Naive B cell (primary cell): ENCODE measurements around the gene CEACAM5. TPM values are rescaled to one million over a fixed set of nuclear protein-coding genes. Genes with fewer than 3 reads are reported as not detected.
A peak's percentile ranks its signal among the peaks of the same experiment; 100 is the strongest.
"Not testable (repeated sequence)": the region's sequence is repeated elsewhere in the genome, so short reads cannot be mapped to it uniquely, and the experiment has no call there.

ENCODE experiments used
- ATAC-seq, 2 donors: fragments of 150-1000 bp; cut with Tn5 transposase; 2 replicates each; pipeline ENCODE4 v1.10.0; 2021; ENCODE audit warnings: low read depth in 2 of 2, mild to moderate bottlenecking in 2 of 2, moderate library complexity in 2 of 2
- DNase-seq: peaks from one replicate; pipeline ENCODE4 v3.0.0; 2022
- H3K27ac Mint-ChIP-seq, 6 donors: one replicate each; pipeline ENCODE4 v1.8.0; 2020 to 2022; ENCODE audit warnings: mild to moderate bottlenecking in 6 of 6, mixed read lengths in 6 of 6, moderate library complexity in 5 of 6, inconsistent platforms in 2 of 6
- H3K27me3 Mint-ChIP-seq, 3 donors: one replicate each; pipeline ENCODE4 v1.8.0; 2021 to 2022; ENCODE audit warnings: mixed read lengths in 3 of 3, mild to moderate bottlenecking in 1 of 3
- H3K36me3 Mint-ChIP-seq, 2 donors: one replicate each; pipeline ENCODE4 v1.8.0; 2020 to 2022; ENCODE audit warnings: mixed read lengths in 2 of 2, inconsistent platforms in 1 of 2, mild to moderate bottlenecking in 1 of 2
- H3K4me1 Mint-ChIP-seq, 3 donors: one replicate each; pipeline ENCODE4 v1.8.0; 2020 to 2022; ENCODE audit warnings: mixed read lengths in 3 of 3, inconsistent platforms in 1 of 3, mild to moderate bottlenecking in 1 of 3, moderate library complexity in 1 of 3
- H3K4me3 Mint-ChIP-seq, 8 donors: one replicate each; pipeline ENCODE4 v1.8.0; 2020 to 2022; ENCODE audit warnings: mild to moderate bottlenecking in 8 of 8, mixed read lengths in 8 of 8, moderate library complexity in 8 of 8, inconsistent platforms in 2 of 8
- H3K9me3 Mint-ChIP-seq, 7 donors: one replicate each; pipeline ENCODE4 v1.8.0; 2020 to 2022; ENCODE audit warnings: mixed read lengths in 7 of 7, mild to moderate bottlenecking in 5 of 7, inconsistent platforms in 2 of 7, moderate library complexity in 1 of 7
- polyA plus RNA-seq, 6 donors: library from polyadenylated mRNA; unstranded; fragments of 300-500 nt; fragmentation: Illumina TruSeq; gene quantifications; one replicate each; pipeline ENCODE4 v1.2.3, GENCODE V29; 2021; ENCODE audit warnings: low read depth in 6 of 6

The CEACAM5 gene
- polyA plus RNA-seq, 6 donors from 2014 or later, result not detected

- H3K4me3 Mint-ChIP-seq, result peak overlapping the region in 1 of 8 donors; percentile 51
- ATAC-seq, result no peak
- H3K27me3 Mint-ChIP-seq, result peaks cover 38 to 76% (median 73%) of the 10 kb centered on the region in 3 donors
- no peak overlapping the region for H3K27ac Mint-ChIP-seq
- H3K36me3 Mint-ChIP-seq, result no peaks in the 10 kb centered on the region
- no peak for DNase-seq
- peaks cover 6 to 8% (median 6%) of the 10 kb centered on the region in 3 donors for H3K4me1 Mint-ChIP-seq
- H3K9me3 Mint-ChIP-seq, result no peaks in the 10 kb centered on the region
Measured at GRCh38 chr19:41705393-41706174, 2.8 kb upstream of the CEACAM5 start.

GRCh38 chr19:41706741-41707501 is 1.5 kb upstream of the CEACAM5 start:
- Mint-ChIP-seq H3K4me1 (peaks cover 6 to 8% (median 6%) of the 10 kb centered on the region in 3 donors), H3K9me3 (no peaks in the 10 kb centered on the region), H3K36me3 (no peaks in the 10 kb centered on the region), H3K27me3 (peaks cover 42 to 77% (median 70%) of the 10 kb centered on the region in 3 donors), H3K27ac (peak overlapping the region in 2 of 6 donors; percentile 36 to 47), H3K4me3 (peak overlapping the region; percentile 29 to 81 (median 71))
- DNase-seq (peak; percentile 63), ATAC-seq (peak; percentile 90)

GRCh38 chr19:41707502-41707812 is 969 bp upstream of the CEACAM5 start:
- no peak overlapping the region for H3K4me3 Mint-ChIP-seq
- H3K36me3 Mint-ChIP-seq, result no peaks in the 10 kb centered on the region
- no peak for ATAC-seq
- peaks cover 6 to 8% (median 6%) of the 10 kb centered on the region in 3 donors for H3K4me1 Mint-ChIP-seq
- no peaks in the 10 kb centered on the region for H3K9me3 Mint-ChIP-seq
- DNase-seq, result no peak
- peaks cover 41 to 80% (median 72%) of the 10 kb centered on the region in 3 donors for H3K27me3 Mint-ChIP-seq
- no peak overlapping the region for H3K27ac Mint-ChIP-seq

GRCh38 chr19:41707871-41708371 is 505 bp upstream of the CEACAM5 start:
- ATAC-seq (no peak), DNase-seq (no peak)
- H3K4me1 Mint-ChIP-seq, result peaks cover 6 to 8% (median 6%) of the 10 kb centered on the region in 3 donors
- H3K27ac Mint-ChIP-seq, result no peak overlapping the region
- H3K36me3 Mint-ChIP-seq, result no peaks in the 10 kb centered on the region
- peaks cover 38 to 81% (median 72%) of the 10 kb centered on the region in 3 donors for H3K27me3 Mint-ChIP-seq
- no peak overlapping the region for H3K4me3 Mint-ChIP-seq
- H3K9me3 Mint-ChIP-seq, result no peaks in the 10 kb centered on the region

GRCh38 chr19:41709516-41709915 is 1.1 kb downstream of the CEACAM5 start:
- not testable (repeated sequence) for ATAC-seq, H3K27ac Mint-ChIP-seq, DNase-seq, H3K36me3 Mint-ChIP-seq, H3K4me3 Mint-ChIP-seq, H3K9me3 Mint-ChIP-seq, H3K4me1 Mint-ChIP-seq
- H3K27me3 Mint-ChIP-seq, result peaks cover 44 to 83% (median 71%) of the 10 kb centered on the region in 3 donors

GRCh38 chr19:41709951-41710645 is 1.7 kb downstream of the CEACAM5 start:
- H3K9me3 Mint-ChIP-seq, result no peaks in the 10 kb centered on the region
- DNase-seq (no peak), ATAC-seq (no peak)
- H3K27ac Mint-ChIP-seq, result no peak overlapping the region
- peaks cover 6 to 8% (median 6%) of the 10 kb centered on the region in 3 donors for H3K4me1 Mint-ChIP-seq
- peaks cover 44 to 78% (median 69%) of the 10 kb centered on the region in 3 donors for H3K27me3 Mint-ChIP-seq
- no peaks in the 10 kb centered on the region for H3K36me3 Mint-ChIP-seq
- no peak overlapping the region for H3K4me3 Mint-ChIP-seq

- ATAC-seq (no peak), DNase-seq (no peak)
- Mint-ChIP-seq H3K4me1 (peaks cover 6% of the 10 kb centered on the region in 3 donors), H3K36me3 (no peaks in the 10 kb centered on the region), H3K4me3 (no peak overlapping the region), H3K27me3 (peaks cover 47 to 71% (median 68%) of the 10 kb centered on the region in 3 donors), H3K9me3 (no peaks in the 10 kb centered on the region), H3K27ac (peak overlapping the region in 1 of 6 donors; percentile 15)
Measured at GRCh38 chr19:41711376-41712261, 3.2 kb downstream of the CEACAM5 start.

- ATAC-seq (no peak), DNase-seq (no peak)
- Mint-ChIP-seq H3K27ac (no peak overlapping the region), H3K4me1 (no peaks in the 10 kb centered on the region), H3K27me3 (peaks cover 36 to 67% (median 58%) of the 10 kb centered on the region in 3 donors), H3K4me3 (no peak overlapping the region), H3K36me3 (no peaks in the 10 kb centered on the region), H3K9me3 (no peaks in the 10 kb centered on the region)
Measured at GRCh38 chr19:41714598-41714997, 6.2 kb downstream of the CEACAM5 start.

- Mint-ChIP-seq H3K4me1 (no peaks in the 10 kb centered on the region), H3K27me3 (peaks cover 30 to 67% (median 39%) of the 10 kb centered on the region in 3 donors), H3K4me3 (no peak overlapping the region), H3K9me3 (no peaks in the 10 kb centered on the region), H3K27ac (no peak overlapping the region), H3K36me3 (no peaks in the 10 kb centered on the region)
- DNase-seq, result no peak
- ATAC-seq, result no peak
Measured at GRCh38 chr19:41718761-41719160, 10.3 kb downstream of the CEACAM5 start.

GRCh38 chr19:41720103-41720502 is 11.7 kb downstream of the CEACAM5 start:
- Mint-ChIP-seq H3K4me1 (no peaks in the 10 kb centered on the region), H3K27me3 (peaks cover 31 to 59% (median 34%) of the 10 kb centered on the region in 3 donors), H3K36me3 (no peaks in the 10 kb centered on the region), H3K4me3 (no peak overlapping the region), H3K9me3 (no peaks in the 10 kb centered on the region), H3K27ac (no peak overlapping the region)
- no peak for DNase-seq
- ATAC-seq, result no peak

- Mint-ChIP-seq H3K27ac (no peak overlapping the region), H3K27me3 (peaks cover 33 to 37% (median 33%) of the 10 kb centered on the region in 3 donors), H3K4me1 (no peaks in the 10 kb centered on the region), H3K4me3 (no peak overlapping the region), H3K36me3 (no peaks in the 10 kb centered on the region), H3K9me3 (no peaks in the 10 kb centered on the region)
- ATAC-seq (no peak), DNase-seq (no peak)
Measured at GRCh38 chr19:41726493-41726892, 18.1 kb downstream of the CEACAM5 start.

- no peak overlapping the region for H3K27ac Mint-ChIP-seq
- no peaks in the 10 kb centered on the region for H3K36me3 Mint-ChIP-seq
- DNase-seq, result no peak
- H3K4me1 Mint-ChIP-seq, result no peaks in the 10 kb centered on the region
- H3K27me3 Mint-ChIP-seq, result peaks cover 35 to 48% (median 46%) of the 10 kb centered on the region in 3 donors
- no peak overlapping the region for H3K4me3 Mint-ChIP-seq
- H3K9me3 Mint-ChIP-seq, result no peaks in the 10 kb centered on the region
- ATAC-seq, result no peak
Measured at GRCh38 chr19:41734156-41734555, 25.7 kb downstream of the CEACAM5 start.
